Left ventricle myocardium inferior (tissue), 1 donor: ENCODE data around the gene DLG5. TPM values are rescaled to one million over a fixed set of nuclear protein-coding genes. Genes with fewer than 3 reads are reported as not detected.

Experiments
- DNase-seq: peaks from one replicate; pipeline ENCODE4 v3.0.0-alpha.2; 2020
- H3K27ac ChIP-seq: fragments of 200-600 bp; replicated peaks from 2 replicates; pipeline ENCODE4 v1.8.0; 2021
- H3K27me3 ChIP-seq: fragments of 200-600 bp; 2 replicates; pipeline ENCODE4 v1.8.0; 2021; ENCODE audit warnings: low read depth
- H3K36me3 ChIP-seq: fragments of 200-600 bp; 2 replicates; pipeline ENCODE4 v1.8.0; 2021
- H3K4me1 ChIP-seq: fragments of 200-600 bp; 2 replicates; pipeline ENCODE4 v1.8.0; 2021
- H3K4me3 ChIP-seq: fragments of 200-600 bp; 2 replicates; pipeline ENCODE4 v1.8.0; 2021; ENCODE audit warnings: mild to moderate bottlenecking, moderate library complexity
- H3K9me3 ChIP-seq: fragments of 200-600 bp; replicated peaks from 2 replicates; pipeline ENCODE4 v1.8.0; 2021
- CTCF ChIP-seq: fragments of 200-600 bp; IDR thresholded peaks from 2 replicates; pipeline ENCODE4 v1.8.0; 2021; ENCODE audit warnings: antibody characterized with exemption, mild to moderate bottlenecking, borderline replicate concordance
- intact Hi-C: fragments of 100-400 bp; cut with micrococcal nuclease; formaldehyde crosslinking; loops from one replicate; pipeline ENCODE4 v1.11.0; 2022
- total RNA-seq: library from RNA; stranded (reverse); fragmentation: NEBNext Ultra II Directional; extraction: Animal tissue kit (Norgen Biotek cat#: 25700); gene quantifications from one replicate; pipeline ENCODE4 v1.2.1, GENCODE V29; 2021
- donor health status: DM: no; HTN: yes; CAD: no; lungs with severe emphysema.

Gene DLG5
- total RNA-seq, 1 donor from 2014 or later = 8.9 TPM

GRCh38 chr10:77837925-77838595, 88.5 kb downstream of the DLG5 start:
- Histone ChIP-seq H3K9me3 (no peaks in the 10 kb centered on the region), H3K36me3 (peaks cover 43% of the 10 kb centered on the region), H3K27me3 (no peaks in the 10 kb centered on the region), H3K4me1 (peaks cover 40% of the 10 kb centered on the region), H3K4me3 (no peak overlapping the region), H3K27ac (peak overlapping the region; percentile 7)
- DNase-seq = no peak
- intact Hi-C loops = no loop called here
- TF ChIP-seq CTCF = no peak

DNA sequence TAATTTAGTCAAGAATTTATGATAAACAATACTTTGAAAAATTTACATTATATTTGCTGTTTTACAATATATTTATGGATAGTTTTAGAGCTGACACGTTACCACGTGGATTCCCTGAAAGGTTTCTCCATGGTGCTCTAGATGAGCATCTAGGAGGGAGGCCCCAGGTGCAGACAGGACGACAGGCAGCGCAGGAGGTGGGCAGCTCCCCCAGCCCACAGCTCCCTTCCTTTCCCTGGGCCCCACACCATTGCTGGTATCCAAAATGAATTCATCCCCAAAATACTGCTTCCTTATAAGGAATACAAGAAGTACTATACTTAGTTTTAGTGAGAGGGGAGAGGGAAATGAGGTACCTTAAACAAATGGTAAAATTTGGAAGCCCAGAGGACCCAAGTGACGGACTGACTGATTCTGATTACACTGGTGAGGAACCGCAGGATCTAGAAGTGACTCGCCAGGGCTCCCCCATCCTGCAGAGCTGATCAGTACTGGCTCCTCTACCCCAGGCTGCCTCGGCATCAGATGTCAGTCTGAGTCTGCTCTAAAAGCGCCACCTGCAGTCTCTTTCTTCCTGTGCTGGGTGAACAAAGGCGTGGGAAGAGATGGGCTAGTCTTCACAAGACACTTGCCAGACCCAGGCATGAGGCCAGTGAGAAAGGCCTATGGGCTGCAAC, 89.2 kb downstream of the DLG5 start:
- no peaks in the 10 kb centered on the region for H3K9me3 ChIP-seq
- H3K4me3 ChIP-seq = no peak overlapping the region
- no peak for TF ChIP-seq CTCF
- H3K27ac ChIP-seq = no peak overlapping the region
- no peak for DNase-seq
- no peaks in the 10 kb centered on the region for H3K27me3 ChIP-seq
- H3K36me3 ChIP-seq = peaks cover 43% of the 10 kb centered on the region
- peaks cover 42% of the 10 kb centered on the region for H3K4me1 ChIP-seq
- intact Hi-C loops = no loop called here

DNA sequence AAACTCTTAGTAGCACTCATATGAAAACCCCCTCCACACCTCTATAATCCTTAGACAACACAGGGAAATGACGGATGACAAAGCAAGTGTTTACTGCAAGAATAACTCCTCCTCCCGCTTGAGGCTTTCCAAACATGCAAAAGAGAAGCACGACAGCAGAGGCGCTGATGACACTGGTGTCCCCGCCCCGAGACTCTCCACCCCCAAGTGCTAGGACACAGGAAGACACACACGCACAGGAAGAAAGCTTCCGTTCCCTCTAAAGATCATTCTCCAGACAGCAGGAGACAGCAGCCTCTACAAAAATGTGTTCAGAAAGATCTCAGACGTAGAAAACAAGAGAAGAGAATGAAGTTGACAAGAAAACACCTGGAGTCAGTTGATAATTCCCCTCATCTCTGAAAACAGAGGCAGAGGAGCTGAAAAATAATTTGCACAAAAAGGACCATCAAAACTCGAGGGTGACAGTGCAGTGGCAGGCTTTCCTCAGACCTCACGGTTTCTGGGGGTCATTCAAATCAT, 90.2 kb downstream of the DLG5 start:
- Histone ChIP-seq H3K27ac (peak overlapping the region; percentile 70), H3K4me1 (peaks cover 46% of the 10 kb centered on the region), H3K4me3 (peak overlapping the region; percentile 23), H3K27me3 (no peaks in the 10 kb centered on the region), H3K9me3 (no peaks in the 10 kb centered on the region), H3K36me3 (peaks cover 35% of the 10 kb centered on the region)
- intact Hi-C loops = no loop called here
- DNase-seq = peak; percentile 67
- no peak for TF ChIP-seq CTCF

DNA sequence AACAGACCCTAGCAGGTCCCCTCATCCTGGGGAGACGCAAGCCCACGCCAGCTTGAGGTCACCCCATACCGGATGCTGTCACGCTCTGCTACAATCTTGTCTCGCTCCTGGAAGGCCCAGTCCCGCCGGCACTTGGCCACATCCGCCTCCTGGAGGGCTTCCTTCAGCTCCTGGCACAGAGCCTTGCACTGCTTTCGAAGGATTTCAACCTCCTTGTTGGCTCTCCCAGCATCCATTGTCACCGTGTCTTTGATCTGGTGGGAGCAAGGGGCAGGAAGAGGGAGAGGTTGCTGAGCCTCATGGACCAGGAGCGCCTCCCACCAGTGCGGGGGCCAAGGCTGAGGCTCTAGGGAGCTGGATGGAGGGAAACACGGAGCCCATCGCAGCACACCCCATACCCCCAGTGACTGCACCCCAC, 90.9 kb downstream of the DLG5 start:
- H3K36me3 ChIP-seq = peaks cover 34% of the 10 kb centered on the region
- no peaks in the 10 kb centered on the region for H3K9me3 ChIP-seq
- H3K27ac ChIP-seq = peak overlapping the region; percentile 70
- no peak for TF ChIP-seq CTCF
- intact Hi-C loops = no loop called here
- no peaks in the 10 kb centered on the region for H3K27me3 ChIP-seq
- peak overlapping the region; percentile 23 for H3K4me3 ChIP-seq
- H3K4me1 ChIP-seq = peaks cover 46% of the 10 kb centered on the region
- DNase-seq = peak; percentile 40

DNA sequence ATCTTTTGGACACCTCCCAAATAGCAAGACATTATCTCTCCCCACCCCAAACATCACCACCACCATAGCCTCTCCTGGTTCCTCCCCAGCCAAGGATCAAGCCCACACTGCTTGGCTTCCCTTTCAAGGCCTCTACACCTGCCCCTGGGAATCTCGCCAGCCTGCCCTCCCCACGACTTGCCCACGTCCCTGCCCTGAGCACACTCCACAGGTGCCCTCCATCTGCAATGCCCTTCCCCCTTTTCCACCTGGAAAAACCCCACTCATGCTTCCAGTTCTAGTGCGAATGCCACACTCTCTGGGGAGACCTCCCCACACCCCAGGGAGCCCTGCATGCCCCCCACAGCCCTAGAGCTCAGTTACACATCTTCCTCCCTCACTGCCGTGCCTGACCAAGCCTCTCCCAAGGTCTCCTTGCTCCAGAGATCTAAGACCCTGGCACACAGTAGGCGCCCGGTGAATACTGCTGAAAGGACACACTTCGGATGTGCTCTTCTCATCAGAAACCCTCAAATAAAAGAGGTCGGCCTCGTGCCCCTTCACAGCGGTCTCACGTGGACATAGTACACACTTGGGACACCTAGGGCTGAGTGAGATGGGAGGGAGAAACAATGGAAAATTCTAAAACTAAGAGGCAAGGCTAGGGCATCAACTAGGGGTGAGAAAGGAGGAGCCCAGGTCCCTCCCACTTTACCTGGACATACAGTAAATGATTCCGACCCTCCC, 91.4 kb downstream of the DLG5 start:
- Histone ChIP-seq H3K36me3 (peaks cover 38% of the 10 kb centered on the region), H3K4me3 (no peak overlapping the region), H3K27ac (peak overlapping the region; percentile 70), H3K4me1 (peaks cover 46% of the 10 kb centered on the region), H3K27me3 (no peaks in the 10 kb centered on the region), H3K9me3 (no peaks in the 10 kb centered on the region)
- no peak for DNase-seq
- TF ChIP-seq CTCF = no peak
- intact Hi-C loops = no loop called here
